Sigmoid colon (tissue), 7 donors: ENCODE measurements around the gene ELMO1. TPM values are rescaled to one million over a fixed set of nuclear protein-coding genes. Genes with fewer than 3 reads are reported as not detected.

ENCODE experiments used
- DNase-seq: peaks from one replicate; pipeline ENCODE4 v3.0.0-alpha.2; 2019
- H3K27ac ChIP-seq, 4 donors: fragments of 200-600 bp; sonication (generic); one replicate each; pipeline ENCODE4 v1.5.1; 2016 to 2019; ENCODE audit warnings: mild to moderate bottlenecking in 1 of 4
- H3K27me3 ChIP-seq, 3 donors: fragments of 200-600 bp; sonication (generic); one replicate each; pipeline ENCODE4 v1.5.1; 2019; ENCODE audit warnings: mild to moderate bottlenecking in 1 of 3
- H3K36me3 ChIP-seq, 4 donors: fragments of 200-600 bp; sonication (generic); one replicate each; pipeline ENCODE4 v1.5.1; 2016 to 2019
- H3K4me1 ChIP-seq, 4 donors: fragments of 200-600 bp; sonication (generic); one replicate each; pipeline ENCODE4 v1.5.1; 2017 to 2019
- H3K4me3 ChIP-seq, 4 donors: fragments of 200-600 bp; sonication (generic); one replicate each; pipeline ENCODE4 v1.5.1; 2017 to 2019; ENCODE audit warnings: mild to moderate bottlenecking in 2 of 4, moderate library complexity in 1 of 4
- H3K9me3 ChIP-seq, 4 donors: fragments of 200-600 bp in 3 of 4; sonication (generic) in 3 of 4; one replicate each; pipeline versions ENCODE4 v1.5.1 to v1.6.1; 2013 to 2019
- CTCF ChIP-seq, 4 experiments: fragments of 450-650 bp in 3 of 4; fragments of 200-600 bp in 1 of 4; IDR thresholded peaks; one replicate each; pipeline ENCODE4 v1.5.1; 2016 to 2019; ENCODE audit warnings: antibody characterized with exemption in 4 of 4, mild to moderate bottlenecking in 3 of 4, moderate library complexity in 2 of 4
- EP300 ChIP-seq, 4 donors: sonication (generic); formaldehyde crosslinking; IDR thresholded peaks; one replicate each; pipeline ENCODE4 v1.6.1; 2017; ENCODE audit warnings: antibody characterized with exemption in 4 of 4
- POLR2A ChIP-seq, 2 donors: fragments of 450-650 bp; IDR thresholded peaks; one replicate each; pipeline ENCODE4 v1.6.1; 2016; ENCODE audit warnings: antibody characterized with exemption in 2 of 2, mild to moderate bottlenecking in 2 of 2, moderate library complexity in 2 of 2
- POLR2AphosphoS5 ChIP-seq, 4 donors: sonication (generic); formaldehyde crosslinking; IDR thresholded peaks; one replicate each; pipeline ENCODE4 v1.6.1; 2017; ENCODE audit warnings: antibody characterized with exemption in 4 of 4
- WGBS, 2 donors: extraction: QIAGEN DNeasy Blood & Tissue Kit; methylation state at CpG; one replicate each; pipeline ENCODE4 v1.1.7; 2013; 5-methylcytosine and 5-hydroxymethylcytosine counted together
- intact Hi-C: fragments of 100-400 bp; cut with DNase I; formaldehyde crosslinking; loops from one replicate; pipeline ENCODE4 v1.15.1; 2023
- polyA plus RNA-seq, 3 donors: library from polyadenylated mRNA; stranded (reverse); fragments of 200-250 nt; gene quantifications; one replicate each; pipeline ENCODE4 v1.2.3, GENCODE V29; 2013
- total RNA-seq, 4 donors: library from RNA; depleted of rRNA; stranded (reverse); fragments of >200 nt; gene quantifications; one replicate each; pipeline ENCODE4 v1.1.0, GENCODE V29; 2016
- donor health status: healthy with polysubstance abuse.
- donor health status: Bipolar disorder and iron deficiency.
- donor health status: healthy.

The ELMO1 gene
- total and polyA plus RNA-seq, 7 donors, result 2.3 to 63.1 (median 33.9) TPM

GRCh38 chr7:37371755-37372154, 76.9 kb downstream of the ELMO1 start:
- Histone ChIP-seq H3K4me3 (no peak overlapping the region), H3K4me1 (no peaks in the 10 kb centered on the region), H3K27ac (no peak overlapping the region), H3K36me3 (no peaks in the 10 kb centered on the region), H3K9me3 (no peaks in the 10 kb centered on the region), H3K27me3 (no peaks in the 10 kb centered on the region)
- DNase-seq, result no peak
- TF ChIP-seq CTCF (IDR thresholded peaks at IDR 0.05), result no peak
- no peak for TF ChIP-seq EP300 (IDR thresholded peaks at IDR 0.05)
- no peak for TF ChIP-seq POLR2A (IDR thresholded peaks at IDR 0.05)
- no peak for TF ChIP-seq POLR2AphosphoS5 (IDR thresholded peaks at IDR 0.05)
- intact Hi-C loops, result no loop called here
- 72 to 85% methylated on average over 5 of the region's 5 CpGs for WGBS, 2 donors

- Histone ChIP-seq H3K27me3 (no peaks in the 10 kb centered on the region), H3K36me3 (no peaks in the 10 kb centered on the region), H3K9me3 (no peaks in the 10 kb centered on the region), H3K27ac (no peak overlapping the region), H3K4me3 (no peak overlapping the region), H3K4me1 (no peaks in the 10 kb centered on the region)
- WGBS, 2 donors, result 26 to 69% methylated on average over 4 of the region's 4 CpGs
- intact Hi-C loops, result no loop called here
- no peak for TF ChIP-seq POLR2AphosphoS5 (IDR thresholded peaks at IDR 0.05)
- DNase-seq, result no peak
Observed at GRCh38 chr7:37369906-37370305, 78.8 kb downstream of the ELMO1 start.

- H3K27me3 ChIP-seq, result no peaks in the 10 kb centered on the region
- no peaks in the 10 kb centered on the region for H3K9me3 ChIP-seq
- H3K4me3 ChIP-seq, result no peak overlapping the region
- no peaks in the 10 kb centered on the region for H3K36me3 ChIP-seq
- no peak for DNase-seq
- intact Hi-C loops, result no loop called here
- H3K4me1 ChIP-seq, result no peaks in the 10 kb centered on the region
- no peak overlapping the region for H3K27ac ChIP-seq
- TF ChIP-seq EP300 (IDR thresholded peaks at IDR 0.05) (no peak), POLR2AphosphoS5 (IDR thresholded peaks at IDR 0.05) (no peak), POLR2A (IDR thresholded peaks at IDR 0.05) (no peak), CTCF (IDR thresholded peaks at IDR 0.05) (no peak)
- WGBS, 2 donors, result 73 to 76% methylated on average over 1 of the region's 1 CpG
Observed at GRCh38 chr7:37368540-37368939, 80.1 kb downstream of the ELMO1 start.

- Histone ChIP-seq H3K36me3 (no peaks in the 10 kb centered on the region), H3K9me3 (no peaks in the 10 kb centered on the region), H3K4me1 (no peaks in the 10 kb centered on the region), H3K4me3 (no peak overlapping the region), H3K27me3 (no peaks in the 10 kb centered on the region), H3K27ac (no peak overlapping the region)
- intact Hi-C loops, result no loop called here
- DNase-seq, result no peak
- no peak for TF ChIP-seq POLR2A (IDR thresholded peaks at IDR 0.05)
- WGBS, 2 donors, result 71 to 87% methylated on average over 3 of the region's 3 CpGs
Observed at GRCh38 chr7:37367010-37367409, 81.7 kb downstream of the ELMO1 start.

- no peak for TF ChIP-seq CTCF (IDR thresholded peaks at IDR 0.05)
- TF ChIP-seq POLR2A (IDR thresholded peaks at IDR 0.05), result no peak
- TF ChIP-seq EP300 (IDR thresholded peaks at IDR 0.05), result no peak
- TF ChIP-seq POLR2AphosphoS5 (IDR thresholded peaks at IDR 0.05), result no peak
- WGBS, 2 donors, result 81 to 87% methylated on average over 3 of the region's 3 CpGs
- H3K36me3 ChIP-seq, result no peaks in the 10 kb centered on the region
- no peak overlapping the region for H3K27ac ChIP-seq
- no peak for DNase-seq
- H3K27me3 ChIP-seq, result no peaks in the 10 kb centered on the region
- intact Hi-C loops, result no loop called here
- no peaks in the 10 kb centered on the region for H3K4me1 ChIP-seq
- no peak overlapping the region for H3K4me3 ChIP-seq
- H3K9me3 ChIP-seq, result no peaks in the 10 kb centered on the region
Observed at GRCh38 chr7:37366445-37366844, 82.2 kb downstream of the ELMO1 start.

- intact Hi-C loops, result no loop called here
- H3K9me3 ChIP-seq, result no peaks in the 10 kb centered on the region
- no peak overlapping the region for H3K27ac ChIP-seq
- 69 to 88% methylated on average over 4 of the region's 4 CpGs for WGBS, 2 donors
- TF ChIP-seq CTCF (IDR thresholded peaks at IDR 0.05) (no peak), EP300 (IDR thresholded peaks at IDR 0.05) (no peak), POLR2A (IDR thresholded peaks at IDR 0.05) (no peak), POLR2AphosphoS5 (IDR thresholded peaks at IDR 0.05) (no peak)
- no peaks in the 10 kb centered on the region for H3K27me3 ChIP-seq
- no peak for DNase-seq
- no peaks in the 10 kb centered on the region for H3K4me1 ChIP-seq
- no peak overlapping the region for H3K4me3 ChIP-seq
- H3K36me3 ChIP-seq, result no peaks in the 10 kb centered on the region
Observed at GRCh38 chr7:37365405-37365804, 83.3 kb downstream of the ELMO1 start.
